Kidney epithelial cell (primary cell): ENCODE data around the gene HLA-DOA. TPM values are rescaled to one million over a fixed set of nuclear protein-coding genes. Genes with fewer than 3 reads are reported as not detected.

Experiments
- DNase-seq: peaks from one replicate; pipeline ENCODE4 v3.0.0-alpha.2; 2010; ENCODE audit warnings: low read depth
- H3K27me3 ChIP-seq: 2 replicates; pipeline ENCODE4 v1.6.0; 2011; ENCODE audit warnings: low read length; ENCODE audit not compliant: control insufficient read depth, insufficient read depth
- H3K36me3 ChIP-seq: 2 replicates; pipeline ENCODE4 v1.5.1; 2011; ENCODE audit warnings: low read length; ENCODE audit not compliant: control insufficient read depth, insufficient read depth
- H3K4me3 ChIP-seq: 2 replicates; pipeline ENCODE4 v1.5.1; 2011; ENCODE audit warnings: low read depth, mild to moderate bottlenecking, control low read depth, low read length
- CTCF ChIP-seq: IDR thresholded peaks from 2 replicates; pipeline ENCODE4 v1.5.1; 2011; ENCODE audit warnings: mild to moderate bottlenecking, moderate library complexity, low read length, control low read depth, inconsistent platforms; ENCODE audit not compliant: insufficient read depth, poor library complexity, severe bottlenecking
- total RNA-seq: library from RNA; depleted of rRNA; stranded (reverse); fragments of >200 nt; gene quantifications from 2 replicates; pipeline ENCODE4 v1.2.3, GENCODE V29; 2015

HLA-DOA gene
- total RNA-seq, 1 donor from 2014 or later, result 0.71 TPM

GRCh38 chr6:32975886-32976285, 33.5 kb downstream of the HLA-DOA start:
- no peaks in the 10 kb centered on the region for H3K27me3 ChIP-seq
- peaks cover 15% of the 10 kb centered on the region for H3K36me3 ChIP-seq
- TF ChIP-seq CTCF, result no peak
- no peak for DNase-seq
- no peak overlapping the region for H3K4me3 ChIP-seq

GRCh38 chr6:32974541-32975308, 34.7 kb downstream of the HLA-DOA start:
- no peak for DNase-seq
- Histone ChIP-seq H3K27me3 (no peaks in the 10 kb centered on the region), H3K36me3 (peaks cover 13% of the 10 kb centered on the region), H3K4me3 (peak overlapping the region; percentile 90)
- TF ChIP-seq CTCF, result no peak

GRCh38 chr6:32974016-32974333, 35.4 kb downstream of the HLA-DOA start:
- no peak for DNase-seq
- Histone ChIP-seq H3K4me3 (peak overlapping the region; percentile 90), H3K27me3 (no peaks in the 10 kb centered on the region), H3K36me3 (peaks cover 11% of the 10 kb centered on the region)
- no peak for TF ChIP-seq CTCF

- DNase-seq, result no peak
- peaks cover 11% of the 10 kb centered on the region for H3K36me3 ChIP-seq
- H3K4me3 ChIP-seq, result peak overlapping the region; percentile 90
- no peaks in the 10 kb centered on the region for H3K27me3 ChIP-seq
- TF ChIP-seq CTCF, result no peak
Observed at GRCh38 chr6:32973144-32974015, 36.0 kb downstream of the HLA-DOA start.

GRCh38 chr6:32972353-32973143, 36.8 kb downstream of the HLA-DOA start:
- no peak for DNase-seq
- no peaks in the 10 kb centered on the region for H3K27me3 ChIP-seq
- H3K36me3 ChIP-seq, result peaks cover 11% of the 10 kb centered on the region
- TF ChIP-seq CTCF, result no peak
- H3K4me3 ChIP-seq, result peak overlapping the region; percentile 90
